ENCODE data around the gene LACC1.

GRCh38 chr13:43880214-43880855, 631 bp downstream of the LACC1 start:
- no peak for TF ChIP-seq EP300 (IDR thresholded peaks at IDR 0.05)
- no peak for TF ChIP-seq CTCF (IDR thresholded peaks at IDR 0.05)

Data from sigmoid colon (tissue), 4 donors.